ENCODE measurements around the gene ZBED4. TPM values are rescaled to one million over a fixed set of nuclear protein-coding genes. Genes with fewer than 3 reads are reported as not detected.
"Not testable (repeated sequence)": the region's sequence is repeated elsewhere in the genome, so short reads cannot be mapped to it uniquely, and the experiment has no call there.

The ZBED4 gene
- total RNA-seq = 8.0 TPM

GRCh38 chr22:49852898-49853894, at the start of gene ZBED4:
ZBED4 (plus strand) TSS chr22:49853844; CDS start chr22:49883663, 29,819 bp downstream.
- ATAC-seq (peak; percentile 97), DNase-seq (ENCODE audit: low spot score) (peak; percentile 99)
- intact Hi-C loops (cut with DNase I) = no loop called here

GRCh38 chr22:49807129-49807528, 46.5 kb upstream of the ZBED4 start:
- intact Hi-C loops (cut with DNase I) = no loop called here
- DNase-seq (ENCODE audit: low spot score) (no peak), ATAC-seq (no peak)

DNA sequence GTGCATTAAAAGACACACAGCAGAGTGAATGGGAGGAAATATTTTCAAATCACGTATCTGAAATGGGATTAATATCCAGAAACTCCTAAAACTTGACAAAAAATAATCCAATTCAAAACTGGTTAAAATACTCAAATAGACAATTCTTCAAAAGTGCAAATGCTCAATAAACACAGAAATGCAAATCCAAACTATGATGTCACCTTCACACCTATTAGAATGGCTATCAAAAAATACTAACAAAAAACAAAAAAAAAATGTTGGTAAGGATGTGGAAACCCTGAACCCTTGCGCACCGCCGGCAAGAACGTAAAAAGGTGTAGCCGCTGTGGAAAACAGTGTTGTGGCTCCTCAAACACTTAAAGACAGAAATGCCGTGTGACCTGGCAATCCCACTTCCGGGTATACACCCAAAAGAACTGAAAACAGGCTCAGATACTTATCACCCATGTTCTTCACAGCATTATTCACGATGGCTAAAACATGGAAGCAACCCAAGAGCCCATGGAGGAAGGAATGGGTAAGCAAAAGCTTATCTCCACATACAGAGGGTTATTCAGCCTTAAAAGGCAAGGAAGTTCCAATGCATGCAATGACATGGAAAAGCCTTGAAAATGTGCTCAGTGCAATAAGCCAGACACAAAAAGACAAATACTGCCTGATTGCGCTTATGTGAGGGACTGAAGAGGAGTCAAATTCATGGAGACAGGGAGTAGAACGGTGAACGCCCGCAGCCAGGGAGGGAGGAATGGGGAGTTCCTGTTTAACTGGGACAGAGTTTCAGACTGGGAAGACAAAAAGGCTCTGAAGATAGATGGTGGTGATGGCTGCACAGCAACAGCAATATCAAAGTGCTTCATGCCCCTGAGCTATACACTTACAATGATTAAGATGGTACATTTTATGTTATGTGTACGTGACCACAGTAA, 45.6 kb upstream of the ZBED4 start:
- no peak for DNase-seq (ENCODE audit: low spot score)
- intact Hi-C loops (cut with DNase I) = no loop called here

DNA sequence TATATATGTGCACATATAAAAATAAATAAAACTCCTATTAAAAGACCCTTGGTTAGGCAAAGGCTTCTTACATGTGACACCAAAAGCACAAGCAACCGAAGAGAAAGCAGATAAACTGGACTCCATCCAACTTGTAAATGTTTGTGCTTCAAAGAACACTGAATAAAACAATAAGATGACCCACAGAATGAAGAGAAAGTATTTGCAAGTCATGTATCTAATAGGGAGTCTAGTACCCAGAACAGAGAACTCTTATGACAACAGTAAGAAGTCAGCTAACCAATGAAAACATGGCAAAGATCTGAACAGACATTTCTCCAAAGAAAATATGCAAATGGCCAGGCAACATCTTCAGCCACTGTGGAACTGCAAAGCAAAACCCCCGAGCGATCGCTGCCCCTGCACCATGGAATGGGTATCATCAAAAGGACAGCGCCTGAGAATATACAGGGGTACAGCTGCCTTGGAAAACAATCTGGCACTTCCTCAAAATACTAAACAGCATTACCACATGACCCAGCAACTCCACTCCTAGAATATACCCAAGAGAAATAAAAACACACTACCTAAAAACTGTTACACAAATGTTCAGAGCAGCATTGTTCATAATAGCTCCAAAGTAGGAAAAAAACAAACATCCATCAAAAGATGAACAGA, 43.2 kb upstream of the ZBED4 start:
- intact Hi-C loops (cut with DNase I) = no loop called here
- DNase-seq (ENCODE audit: low spot score) = no peak

More for the DNA sequence above, 45.6 kb upstream of the ZBED4 start:
- ATAC-seq = no peak

GRCh38 chr22:49811020-49811791, 42.4 kb upstream of the ZBED4 start:
- no peak for DNase-seq (ENCODE audit: low spot score)
- intact Hi-C loops (cut with DNase I) = no loop called here
- ATAC-seq = no peak

More for the DNA sequence above, 43.2 kb upstream of the ZBED4 start:
- ATAC-seq = peak; percentile 13

DNA sequence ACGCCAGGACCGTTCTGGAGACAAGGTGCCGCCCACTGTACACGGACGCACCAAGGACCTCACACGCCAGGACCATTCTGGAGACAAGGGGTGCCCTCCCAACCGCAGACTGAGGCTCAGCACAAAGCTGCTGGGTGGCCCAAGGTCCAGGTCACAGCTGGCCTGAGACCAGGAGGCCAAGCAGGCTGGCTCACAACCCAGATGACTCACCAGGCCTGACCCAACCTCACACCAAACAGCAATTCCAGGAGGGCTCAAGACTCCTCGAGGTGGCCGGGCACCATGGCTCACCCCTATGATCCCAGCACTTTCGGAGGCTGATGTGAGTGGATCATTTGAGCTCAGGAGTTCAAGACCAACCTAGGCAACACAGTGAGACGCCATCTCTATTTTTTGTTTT, 40.8 kb upstream of the ZBED4 start:
- DNase-seq (ENCODE audit: low spot score) (no peak), ATAC-seq (no peak)
- intact Hi-C loops (cut with DNase I) = no loop called here

DNA sequence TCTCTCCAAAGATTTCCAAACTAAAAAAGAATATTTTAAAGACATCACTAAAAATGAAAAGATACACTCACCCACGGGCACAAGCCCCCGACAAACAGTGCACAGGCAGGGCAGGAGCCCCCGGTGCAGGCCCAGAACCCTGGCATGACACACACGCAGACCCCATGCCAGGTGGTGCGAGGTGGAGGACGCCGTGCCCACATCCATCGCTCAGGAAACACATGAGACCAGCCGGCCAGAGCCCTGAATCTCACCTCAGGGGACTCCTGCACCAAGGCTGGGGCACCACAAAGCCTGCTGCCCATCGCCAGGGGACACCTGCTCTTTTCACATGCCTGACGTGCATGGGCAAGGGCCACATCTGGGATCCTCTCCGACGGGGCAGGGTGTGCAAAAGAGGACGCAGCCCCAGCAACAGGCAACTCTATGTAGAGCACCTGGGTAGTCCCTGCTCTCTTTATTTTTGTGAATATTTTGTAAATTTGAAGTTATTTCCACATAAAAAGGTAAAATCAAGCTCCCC, 39.4 kb upstream of the ZBED4 start:
- no peak for ATAC-seq
- intact Hi-C loops (cut with DNase I) = no loop called here

DNA sequence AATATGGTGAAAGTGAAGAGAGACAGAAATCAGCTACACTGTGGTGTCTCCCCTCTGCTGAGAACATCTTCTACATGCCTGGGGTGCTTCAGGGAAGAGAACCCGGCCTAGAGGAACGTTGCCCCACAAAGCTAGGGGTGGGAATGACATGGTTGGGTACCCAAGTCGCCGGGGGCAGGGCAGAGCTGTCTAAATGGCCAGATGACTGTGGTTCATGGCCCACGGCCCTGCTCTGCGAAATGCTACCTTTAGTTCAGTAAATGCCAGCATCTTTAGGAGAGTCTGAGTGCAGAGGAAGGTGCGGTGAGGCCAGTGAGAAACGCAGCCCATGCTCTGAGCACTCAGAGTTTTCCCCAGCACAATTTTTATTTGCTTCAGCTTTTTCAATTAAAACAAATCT, 38.8 kb upstream of the ZBED4 start:
- no peak for ATAC-seq
- DNase-seq (ENCODE audit: low spot score) = no peak
- intact Hi-C loops (cut with DNase I) = no loop called here

More for the DNA sequence above, 39.4 kb upstream of the ZBED4 start:
- DNase-seq (ENCODE audit: low spot score) = no peak

- intact Hi-C loops (cut with DNase I) = no loop called here
- ATAC-seq = no peak
- no peak for DNase-seq (ENCODE audit: low spot score)
These were observed 38.0 kb upstream of the ZBED4 start for GRCh38 chr22:49815641-49816091.

DNA sequence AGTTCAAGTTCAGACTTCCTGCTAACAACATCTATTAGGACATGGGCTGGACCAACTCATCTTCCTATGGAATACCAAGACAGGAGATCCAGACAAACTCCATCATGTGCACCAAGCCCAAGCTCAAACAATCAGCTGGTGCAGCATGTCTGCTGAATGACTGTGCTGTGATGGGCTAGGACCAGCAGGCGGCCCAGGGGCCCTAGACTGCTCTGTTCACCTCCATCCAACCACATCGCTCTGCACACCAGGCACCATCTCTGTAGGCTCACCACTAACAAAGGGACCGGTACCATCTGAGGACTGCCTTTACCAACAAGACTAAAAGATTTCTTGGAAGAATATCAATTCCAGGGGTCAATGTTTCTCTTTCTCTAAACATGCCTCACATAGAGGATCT, 36.3 kb upstream of the ZBED4 start:
- ATAC-seq = no peak
- intact Hi-C loops (cut with DNase I) = no loop called here
- DNase-seq (ENCODE audit: low spot score) = no peak

GRCh38 chr22:49820984-49821383, 32.7 kb upstream of the ZBED4 start:
- ATAC-seq (peak; percentile 65), DNase-seq (ENCODE audit: low spot score) (no peak)
- intact Hi-C loops (cut with DNase I) = no loop called here

- ATAC-seq; intact Hi-C loops (cut with DNase I); DNase-seq (ENCODE audit: low spot score): not testable (repeated sequence)
These were observed 31.9 kb upstream of the ZBED4 start for GRCh38 chr22:49821741-49822140.

GRCh38 chr22:49823289-49824045, 30.2 kb upstream of the ZBED4 start:
- intact Hi-C loops (cut with DNase I) = no loop called here
- DNase-seq (ENCODE audit: low spot score) = no peak
- ATAC-seq = no peak

GRCh38 chr22:49824185-49824925, 29.3 kb upstream of the ZBED4 start:
- ATAC-seq = no peak
- DNase-seq (ENCODE audit: low spot score) = no peak
- intact Hi-C loops (cut with DNase I) = no loop called here

GRCh38 chr22:49824936-49825335, 28.7 kb upstream of the ZBED4 start:
- DNase-seq (ENCODE audit: low spot score) = no peak
- no peak for ATAC-seq
- intact Hi-C loops (cut with DNase I) = no loop called here

GRCh38 chr22:49825436-49825835, 28.2 kb upstream of the ZBED4 start:
- no peak for ATAC-seq
- intact Hi-C loops (cut with DNase I) = no loop called here

More at GRCh38 chr22:49825436-49825835, 28.2 kb upstream of the ZBED4 start:
- DNase-seq (ENCODE audit: low spot score) = no peak

Measured in sciatic nerve (tissue), 2 donors.